ENCODE data around the gene SPRYD4. TPM values are rescaled to one million over a fixed set of nuclear protein-coding genes. Genes with fewer than 3 reads are reported as not detected.

Gene SPRYD4
- total and polyA plus RNA-seq, 9 of the 15 experiments (the other 6 are each of a cell fraction or from before 2014, with no cell fraction given): 1.8 to 4.7 (median 2.8) TPM

DNA sequence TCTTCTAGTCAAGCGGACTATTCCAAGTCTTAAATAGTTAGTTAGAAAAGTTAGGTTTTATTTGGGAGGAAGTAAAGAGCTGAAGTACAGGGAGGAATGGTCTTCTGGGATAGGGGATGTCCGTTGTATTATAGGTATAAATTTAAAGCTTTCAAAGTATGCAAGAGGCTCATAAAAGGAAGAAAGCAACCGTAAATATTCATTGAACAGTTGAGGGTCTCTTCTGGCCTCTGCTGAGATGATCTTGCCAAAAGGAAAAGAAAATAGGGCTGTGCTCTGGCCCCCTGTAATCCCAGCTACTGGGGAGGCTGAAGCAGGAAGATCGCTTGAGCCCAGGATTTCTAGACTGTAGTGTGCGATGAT, 18.8 kb upstream of the SPRYD4 start (continued):
- no peak for TF ChIP-seq LARP7 (IDR thresholded peaks at IDR 0.05)
- 0 out of 2 replicates have a peak, but pooled peaks have one; percentile 16 for TF ChIP-seq MECOM (CRISPR knock-in tag; IDR thresholded peaks at IDR 0.05)
- no peak for TF ChIP-seq ZNF830 (CRISPR knock-in tag; IDR thresholded peaks at IDR 0.05)
- TF ChIP-seq, protein P1, sequence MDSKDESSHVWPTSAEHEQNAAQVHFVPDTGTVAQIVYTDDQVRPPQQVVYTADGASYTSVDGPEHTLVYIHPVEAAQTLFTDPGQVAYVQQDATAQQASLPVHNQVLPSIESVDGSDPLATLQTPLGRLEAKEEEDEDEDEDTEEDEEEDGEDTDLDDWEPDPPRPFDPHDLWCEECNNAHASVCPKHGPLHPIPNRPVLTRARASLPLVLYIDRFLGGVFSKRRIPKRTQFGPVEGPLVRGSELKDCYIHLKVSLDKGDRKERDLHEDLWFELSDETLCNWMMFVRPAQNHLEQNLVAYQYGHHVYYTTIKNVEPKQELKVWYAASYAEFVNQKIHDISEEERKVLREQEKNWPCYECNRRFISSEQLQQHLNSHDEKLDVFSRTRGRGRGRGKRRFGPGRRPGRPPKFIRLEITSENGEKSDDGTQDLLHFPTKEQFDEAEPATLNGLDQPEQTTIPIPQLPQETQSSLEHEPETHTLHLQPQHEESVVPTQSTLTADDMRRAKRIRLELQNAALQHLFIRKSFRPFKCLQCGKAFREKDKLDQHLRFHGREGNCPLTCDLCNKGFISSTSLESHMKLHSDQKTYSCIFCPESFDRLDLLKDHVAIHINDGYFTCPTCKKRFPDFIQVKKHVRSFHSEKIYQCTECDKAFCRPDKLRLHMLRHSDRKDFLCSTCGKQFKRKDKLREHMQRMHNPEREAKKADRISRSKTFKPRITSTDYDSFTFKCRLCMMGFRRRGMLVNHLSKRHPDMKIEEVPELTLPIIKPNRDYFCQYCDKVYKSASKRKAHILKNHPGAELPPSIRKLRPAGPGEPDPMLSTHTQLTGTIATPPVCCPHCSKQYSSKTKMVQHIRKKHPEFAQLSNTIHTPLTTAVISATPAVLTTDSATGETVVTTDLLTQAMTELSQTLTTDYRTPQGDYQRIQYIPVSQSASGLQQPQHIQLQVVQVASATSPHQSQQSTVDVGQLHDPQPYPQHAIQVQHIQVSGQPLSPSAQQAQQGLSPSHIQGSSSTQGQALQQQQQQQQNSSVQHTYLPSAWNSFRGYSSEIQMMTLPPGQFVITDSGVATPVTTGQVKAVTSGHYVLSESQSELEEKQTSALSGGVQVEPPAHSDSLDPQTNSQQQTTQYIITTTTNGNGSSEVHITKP (IDR thresholded peaks at IDR 0.05; ENCODE audit: partially characterized antibody): peak; percentile 54
- 0 out of 2 replicates have a peak, but pooled peaks have one; percentile 13 for TF ChIP-seq ELF1 (tag; IDR thresholded peaks at IDR 0.05)
- TF ChIP-seq ZNF175 (CRISPR knock-in tag; IDR thresholded peaks at IDR 0.05; ENCODE audit: low read depth): 0 out of 2 replicates have a peak, but pooled peaks have one; percentile 17
- TF ChIP-seq, protein P2, sequence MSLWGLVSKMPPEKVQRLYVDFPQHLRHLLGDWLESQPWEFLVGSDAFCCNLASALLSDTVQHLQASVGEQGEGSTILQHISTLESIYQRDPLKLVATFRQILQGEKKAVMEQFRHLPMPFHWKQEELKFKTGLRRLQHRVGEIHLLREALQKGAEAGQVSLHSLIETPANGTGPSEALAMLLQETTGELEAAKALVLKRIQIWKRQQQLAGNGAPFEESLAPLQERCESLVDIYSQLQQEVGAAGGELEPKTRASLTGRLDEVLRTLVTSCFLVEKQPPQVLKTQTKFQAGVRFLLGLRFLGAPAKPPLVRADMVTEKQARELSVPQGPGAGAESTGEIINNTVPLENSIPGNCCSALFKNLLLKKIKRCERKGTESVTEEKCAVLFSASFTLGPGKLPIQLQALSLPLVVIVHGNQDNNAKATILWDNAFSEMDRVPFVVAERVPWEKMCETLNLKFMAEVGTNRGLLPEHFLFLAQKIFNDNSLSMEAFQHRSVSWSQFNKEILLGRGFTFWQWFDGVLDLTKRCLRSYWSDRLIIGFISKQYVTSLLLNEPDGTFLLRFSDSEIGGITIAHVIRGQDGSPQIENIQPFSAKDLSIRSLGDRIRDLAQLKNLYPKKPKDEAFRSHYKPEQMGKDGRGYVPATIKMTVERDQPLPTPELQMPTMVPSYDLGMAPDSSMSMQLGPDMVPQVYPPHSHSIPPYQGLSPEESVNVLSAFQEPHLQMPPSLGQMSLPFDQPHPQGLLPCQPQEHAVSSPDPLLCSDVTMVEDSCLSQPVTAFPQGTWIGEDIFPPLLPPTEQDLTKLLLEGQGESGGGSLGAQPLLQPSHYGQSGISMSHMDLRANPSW (CRISPR knock-in tag; IDR thresholded peaks at IDR 0.05): no peak
- TF ChIP-seq SMAD1 (IDR thresholded peaks at IDR 0.05; ENCODE audit: low read depth, low read length, partially characterized antibody): no peak
- TF ChIP-seq GABPA (tag; conservative IDR thresholded peaks at IDR 0.05; ENCODE audit: low read depth): peak; percentile 4; the same call in 1 of the 2 replicates
- TF ChIP-seq ZEB2 (IDR thresholded peaks at IDR 0.05): 0 out of 2 replicates have a peak, but pooled peaks have one; percentile 4

All from K562 (cell line).